ENCODE measurements around the gene CHMP1B.

The CHMP1B gene

GRCh38 chr18:11818486-11819203 lies 32.6 kb upstream of the CHMP1B start:
- Histone ChIP-seq H3K27me3 (ENCODE audit: control insufficient read depth, insufficient read depth, low read length) (no peaks in the 10 kb centered on the region), H3K9me3 (ENCODE audit: control insufficient read depth, insufficient read depth, low read length) (no peaks in the 10 kb centered on the region), H3K4me3 (ENCODE audit: low read depth, low read length) (no peak overlapping the region), H3K27ac (ENCODE audit: low read depth, low read length) (no peak overlapping the region), H3K4me1 (ENCODE audit: control insufficient read depth, insufficient read depth, low read length) (peaks cover 16% of the 10 kb centered on the region), H3K9ac (ENCODE audit: low read depth, low read length) (no peak overlapping the region), H3K36me3 (ENCODE audit: control insufficient read depth, insufficient read depth, low read length) (no peaks in the 10 kb centered on the region)

DNA sequence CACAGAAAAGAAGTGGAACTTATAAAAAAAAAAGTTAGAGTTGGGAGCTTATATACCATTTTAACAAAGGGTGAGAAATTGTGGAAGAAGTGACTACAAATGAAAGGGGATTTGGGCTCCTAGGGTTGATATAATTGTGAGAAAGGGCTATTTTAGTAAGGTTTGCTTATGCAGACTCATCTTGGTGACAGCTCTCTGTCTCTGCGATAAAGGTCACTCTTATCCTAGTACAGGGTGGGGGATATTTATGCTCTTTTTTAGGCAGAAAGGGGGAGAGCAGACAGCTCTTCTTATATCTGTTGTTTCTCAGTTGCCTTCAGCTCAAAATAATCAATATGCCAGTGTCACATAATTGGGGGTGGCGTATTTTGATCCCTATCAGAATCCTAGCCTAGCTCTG lies 31.3 kb upstream of the CHMP1B start:
- Histone ChIP-seq H3K9me3 (ENCODE audit: control insufficient read depth, insufficient read depth, low read length) (no peaks in the 10 kb centered on the region), H3K27me3 (ENCODE audit: control insufficient read depth, insufficient read depth, low read length) (no peaks in the 10 kb centered on the region), H3K36me3 (ENCODE audit: control insufficient read depth, insufficient read depth, low read length) (no peaks in the 10 kb centered on the region), H3K9ac (ENCODE audit: low read depth, low read length) (no peak overlapping the region), H3K27ac (ENCODE audit: low read depth, low read length) (no peak overlapping the region), H3K4me1 (ENCODE audit: control insufficient read depth, insufficient read depth, low read length) (peaks cover 18% of the 10 kb centered on the region), H3K4me3 (ENCODE audit: low read depth, low read length) (no peak overlapping the region)

DNA sequence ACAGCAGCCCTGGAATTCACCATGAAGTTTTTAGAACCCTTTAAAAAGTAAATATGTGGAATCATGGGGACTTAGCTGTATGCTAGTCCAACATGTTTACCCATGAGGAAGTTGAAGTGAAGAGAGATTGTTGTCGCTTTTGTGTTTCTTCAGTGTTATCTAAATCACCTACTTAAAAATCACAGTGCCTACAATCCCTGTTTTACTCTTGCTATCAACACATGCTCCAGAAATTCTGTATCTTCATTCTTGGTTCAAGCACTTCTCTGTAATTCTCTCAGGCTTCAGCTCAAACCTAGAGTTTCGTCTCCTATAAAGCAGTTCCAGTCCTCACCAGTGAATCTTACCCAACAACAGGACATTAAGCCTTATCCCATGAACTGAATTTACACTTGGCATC lies 30.5 kb upstream of the CHMP1B start:
- H3K4me3 ChIP-seq (ENCODE audit: low read depth, low read length) = no peak overlapping the region
- H3K4me1 ChIP-seq (ENCODE audit: control insufficient read depth, insufficient read depth, low read length) = peaks cover 18% of the 10 kb centered on the region
- no peaks in the 10 kb centered on the region for H3K9me3 ChIP-seq (ENCODE audit: control insufficient read depth, insufficient read depth, low read length)
- no peaks in the 10 kb centered on the region for H3K36me3 ChIP-seq (ENCODE audit: control insufficient read depth, insufficient read depth, low read length)
- H3K27ac ChIP-seq (ENCODE audit: low read depth, low read length) = no peak overlapping the region
- no peak overlapping the region for H3K9ac ChIP-seq (ENCODE audit: low read depth, low read length)
- no peaks in the 10 kb centered on the region for H3K27me3 ChIP-seq (ENCODE audit: control insufficient read depth, insufficient read depth, low read length)

- Histone ChIP-seq H3K27me3 (ENCODE audit: control insufficient read depth, insufficient read depth, low read length) (no peaks in the 10 kb centered on the region), H3K27ac (ENCODE audit: low read depth, low read length) (no peak overlapping the region), H3K36me3 (ENCODE audit: control insufficient read depth, insufficient read depth, low read length) (no peaks in the 10 kb centered on the region), H3K9ac (ENCODE audit: low read depth, low read length) (no peak overlapping the region), H3K9me3 (ENCODE audit: control insufficient read depth, insufficient read depth, low read length) (no peaks in the 10 kb centered on the region), H3K4me3 (ENCODE audit: low read depth, low read length) (no peak overlapping the region), H3K4me1 (ENCODE audit: control insufficient read depth, insufficient read depth, low read length) (peaks cover 18% of the 10 kb centered on the region)
Measured at GRCh38 chr18:11821208-11821607, 30.0 kb upstream of the CHMP1B start.

DNA sequence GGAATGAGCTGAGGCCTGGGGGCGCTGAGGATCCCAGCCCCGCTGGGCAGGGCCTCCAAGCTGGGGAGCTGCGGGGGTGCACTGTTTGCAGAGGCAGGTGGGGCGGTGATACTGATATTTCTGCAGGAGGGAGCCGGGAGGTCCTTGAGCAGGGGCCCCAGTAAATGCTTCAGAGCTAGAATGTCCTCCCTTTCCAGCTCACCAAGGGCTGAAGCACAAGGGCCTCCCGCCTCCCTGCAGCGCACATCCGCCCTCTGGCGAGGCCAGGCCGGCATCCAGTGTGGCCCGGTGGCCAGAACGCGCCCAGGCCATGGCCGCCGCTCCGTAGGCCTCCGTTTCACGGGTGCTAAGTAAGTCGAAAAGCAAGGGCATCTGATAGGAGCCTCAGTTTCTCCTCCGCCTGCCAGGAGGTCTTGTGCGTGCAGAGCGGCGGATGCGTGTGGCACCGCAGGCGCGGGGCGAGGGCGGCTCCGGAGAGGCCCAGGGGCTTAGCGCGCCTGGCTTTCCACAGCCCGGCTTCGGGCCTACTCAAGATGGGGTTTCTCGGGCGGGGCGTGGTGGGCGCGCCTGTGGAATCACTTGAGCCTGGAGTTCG lies 29.5 kb upstream of the CHMP1B start:
- no peak overlapping the region for H3K9ac ChIP-seq (ENCODE audit: low read depth, low read length)
- no peaks in the 10 kb centered on the region for H3K27me3 ChIP-seq (ENCODE audit: control insufficient read depth, insufficient read depth, low read length)
- H3K4me3 ChIP-seq (ENCODE audit: low read depth, low read length) = no peak overlapping the region
- H3K36me3 ChIP-seq (ENCODE audit: control insufficient read depth, insufficient read depth, low read length) = no peaks in the 10 kb centered on the region
- H3K9me3 ChIP-seq (ENCODE audit: control insufficient read depth, insufficient read depth, low read length) = no peaks in the 10 kb centered on the region
- no peak overlapping the region for H3K27ac ChIP-seq (ENCODE audit: low read depth, low read length)
- H3K4me1 ChIP-seq (ENCODE audit: control insufficient read depth, insufficient read depth, low read length) = peaks cover 18% of the 10 kb centered on the region

DNA sequence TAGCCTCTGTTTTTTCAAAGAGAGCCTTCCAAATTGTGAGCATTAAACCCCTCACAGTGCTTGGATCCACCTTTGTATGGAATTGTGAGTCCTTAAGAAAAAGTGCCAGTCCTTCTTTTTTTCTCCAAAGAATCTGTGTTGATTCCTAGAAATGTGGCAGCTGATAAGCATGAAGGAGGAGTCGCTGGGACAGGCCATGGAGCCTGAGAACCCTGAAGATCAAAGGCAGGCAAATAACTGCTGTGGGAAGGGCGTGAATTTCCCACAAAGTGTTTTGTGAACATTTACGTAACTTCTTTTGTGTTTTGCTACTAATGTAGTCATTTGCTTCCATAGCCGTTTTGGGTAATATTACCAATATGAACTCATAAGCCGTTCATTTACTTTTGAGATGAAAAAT lies 27.7 kb upstream of the CHMP1B start:
- Histone ChIP-seq H3K4me3 (ENCODE audit: low read depth, low read length) (no peak overlapping the region), H3K9me3 (ENCODE audit: control insufficient read depth, insufficient read depth, low read length) (no peaks in the 10 kb centered on the region)

DNA sequence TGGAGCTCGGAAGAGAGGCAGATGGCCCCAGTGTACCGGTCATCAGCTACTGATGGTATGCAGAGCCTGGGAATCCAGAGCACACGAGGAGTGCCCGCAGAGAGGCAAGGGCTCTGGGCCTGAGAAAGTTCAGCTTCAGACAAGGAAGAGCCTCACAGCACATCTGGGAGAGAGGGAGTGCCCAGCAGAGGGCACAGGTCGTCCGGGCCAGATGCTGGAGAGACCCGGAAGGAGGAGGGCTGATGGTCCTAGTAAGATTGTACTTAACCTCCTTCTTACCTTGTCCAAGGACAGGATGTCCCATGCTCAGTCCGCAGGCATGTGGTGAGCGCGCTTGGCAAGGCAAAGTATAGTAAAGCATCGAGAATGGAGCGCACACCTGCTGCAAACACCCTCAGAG lies 24.4 kb upstream of the CHMP1B start:
- Histone ChIP-seq H3K9me3 (ENCODE audit: control insufficient read depth, insufficient read depth, low read length) (no peaks in the 10 kb centered on the region), H3K4me1 (ENCODE audit: control insufficient read depth, insufficient read depth, low read length) (peaks cover 21% of the 10 kb centered on the region), H3K27me3 (ENCODE audit: control insufficient read depth, insufficient read depth, low read length) (no peaks in the 10 kb centered on the region), H3K36me3 (ENCODE audit: control insufficient read depth, insufficient read depth, low read length) (no peaks in the 10 kb centered on the region), H3K27ac (ENCODE audit: low read depth, low read length) (no peak overlapping the region), H3K9ac (ENCODE audit: low read depth, low read length) (no peak overlapping the region), H3K4me3 (ENCODE audit: low read depth, low read length) (no peak overlapping the region)

More for the DNA sequence above, 27.7 kb upstream of the CHMP1B start:
- peaks cover 20% of the 10 kb centered on the region for H3K4me1 ChIP-seq (ENCODE audit: control insufficient read depth, insufficient read depth, low read length)
- no peaks in the 10 kb centered on the region for H3K27me3 ChIP-seq (ENCODE audit: control insufficient read depth, insufficient read depth, low read length)
- no peaks in the 10 kb centered on the region for H3K36me3 ChIP-seq (ENCODE audit: control insufficient read depth, insufficient read depth, low read length)
- no peak overlapping the region for H3K9ac ChIP-seq (ENCODE audit: low read depth, low read length)
- peak overlapping the region; percentile 81 for H3K27ac ChIP-seq (ENCODE audit: low read depth, low read length)

DNA sequence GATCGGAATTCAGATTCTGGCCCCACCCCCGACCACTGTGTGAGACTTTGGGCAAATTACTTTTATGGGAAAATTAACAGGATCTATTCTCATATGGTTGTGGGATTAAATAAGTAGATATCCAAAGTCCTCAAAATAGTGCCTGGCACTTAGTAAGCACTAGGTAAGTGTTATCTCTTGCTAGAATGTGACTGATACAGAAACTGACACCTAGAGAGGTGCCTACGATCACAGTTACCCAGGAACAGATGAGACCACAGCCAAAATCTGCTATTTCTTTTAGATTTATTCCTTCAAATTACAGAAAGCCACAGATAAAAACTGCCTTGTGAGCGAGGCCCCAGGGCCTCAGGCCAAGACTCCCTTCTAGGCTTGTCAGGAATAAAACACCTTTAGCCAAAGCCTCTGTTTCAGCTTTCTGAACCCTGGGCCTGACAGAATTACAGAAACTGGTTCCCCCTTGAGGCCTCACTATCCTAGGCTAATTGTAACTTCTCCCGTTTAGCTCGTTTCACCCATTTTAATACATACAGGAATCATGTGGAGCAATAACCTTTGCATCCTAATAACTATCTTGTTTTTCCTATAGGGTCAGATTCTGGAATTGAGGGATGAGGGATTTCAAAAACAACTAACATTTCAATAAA lies 22.3 kb upstream of the CHMP1B start:
- Histone ChIP-seq H3K4me3 (ENCODE audit: low read depth, low read length) (no peak overlapping the region), H3K27me3 (ENCODE audit: control insufficient read depth, insufficient read depth, low read length) (no peaks in the 10 kb centered on the region), H3K27ac (ENCODE audit: low read depth, low read length) (peak overlapping the region; percentile 80), H3K9me3 (ENCODE audit: control insufficient read depth, insufficient read depth, low read length) (no peaks in the 10 kb centered on the region), H3K36me3 (ENCODE audit: control insufficient read depth, insufficient read depth, low read length) (no peaks in the 10 kb centered on the region), H3K4me1 (ENCODE audit: control insufficient read depth, insufficient read depth, low read length) (peaks cover 14% of the 10 kb centered on the region), H3K9ac (ENCODE audit: low read depth, low read length) (peak overlapping the region; percentile 22; the same call in 1 of the 2 replicates)

DNA sequence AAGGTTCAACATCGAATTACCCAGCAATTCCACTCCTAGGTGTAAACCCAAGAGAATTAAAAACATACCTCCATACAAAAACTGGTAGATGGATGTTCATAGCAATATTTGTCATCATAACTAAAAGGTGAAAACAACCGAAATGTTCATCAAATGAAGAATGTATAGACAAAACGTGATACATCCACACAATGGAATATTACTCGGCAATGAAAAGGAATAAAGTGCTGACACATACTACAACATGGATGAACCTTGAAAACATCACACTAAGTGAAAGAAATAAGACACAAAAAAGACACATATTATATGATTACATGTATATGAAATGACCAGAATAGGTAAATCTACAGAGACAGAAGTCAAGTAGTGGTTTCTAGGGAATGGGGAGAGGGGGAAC lies 20.6 kb upstream of the CHMP1B start:
- Histone ChIP-seq H3K36me3 (ENCODE audit: control insufficient read depth, insufficient read depth, low read length) (no peaks in the 10 kb centered on the region), H3K9ac (ENCODE audit: low read depth, low read length) (no peak overlapping the region), H3K4me1 (ENCODE audit: control insufficient read depth, insufficient read depth, low read length) (peaks cover 14% of the 10 kb centered on the region), H3K4me3 (ENCODE audit: low read depth, low read length) (no peak overlapping the region), H3K9me3 (ENCODE audit: control insufficient read depth, insufficient read depth, low read length) (no peaks in the 10 kb centered on the region), H3K27ac (ENCODE audit: low read depth, low read length) (no peak overlapping the region), H3K27me3 (ENCODE audit: control insufficient read depth, insufficient read depth, low read length) (no peaks in the 10 kb centered on the region)

GRCh38 chr18:11831921-11832320 lies 19.3 kb upstream of the CHMP1B start:
- Histone ChIP-seq H3K4me1 (ENCODE audit: control insufficient read depth, insufficient read depth, low read length) (peaks cover 14% of the 10 kb centered on the region), H3K27ac (ENCODE audit: low read depth, low read length) (no peak overlapping the region), H3K27me3 (ENCODE audit: control insufficient read depth, insufficient read depth, low read length) (no peaks in the 10 kb centered on the region), H3K4me3 (ENCODE audit: low read depth, low read length) (no peak overlapping the region), H3K9me3 (ENCODE audit: control insufficient read depth, insufficient read depth, low read length) (no peaks in the 10 kb centered on the region), H3K9ac (ENCODE audit: low read depth, low read length) (no peak overlapping the region), H3K36me3 (ENCODE audit: control insufficient read depth, insufficient read depth, low read length) (no peaks in the 10 kb centered on the region)

- Histone ChIP-seq H3K9me3 (ENCODE audit: control insufficient read depth, insufficient read depth, low read length) (no peaks in the 10 kb centered on the region), H3K4me3 (ENCODE audit: low read depth, low read length) (no peak overlapping the region), H3K27me3 (ENCODE audit: control insufficient read depth, insufficient read depth, low read length) (no peaks in the 10 kb centered on the region), H3K27ac (ENCODE audit: low read depth, low read length) (no peak overlapping the region), H3K4me1 (ENCODE audit: control insufficient read depth, insufficient read depth, low read length) (peaks cover 3% of the 10 kb centered on the region; the same call in 1 of the 2 replicates), H3K36me3 (ENCODE audit: control insufficient read depth, insufficient read depth, low read length) (no peaks in the 10 kb centered on the region), H3K9ac (ENCODE audit: low read depth, low read length) (no peak overlapping the region)
Measured at GRCh38 chr18:11834772-11835171, 16.4 kb upstream of the CHMP1B start.

All from HUES48 (cell line).